HG03039 (cell line): Measurements from ENCODE around the gene USP9X.
"Not testable (repeated sequence)": the region's sequence is repeated elsewhere in the genome, so short reads cannot be mapped to it uniquely, and the experiment has no call there.

ENCODE experiments used
- ATAC-seq: cut with Tn5 transposase; IDR thresholded peaks from one replicate; pipeline ENCODE4 v1.9.1; 2021; ENCODE audit warnings: mild to moderate bottlenecking, moderate library complexity; ENCODE audit not compliant: unreplicated experiment

The USP9X gene

GRCh38 chrX:41122664-41123257, 37.5 kb downstream of the USP9X start:
- ATAC-seq, result no peak

- no peak for ATAC-seq
These were observed 42.4 kb downstream of the USP9X start for GRCh38 chrX:41127477-41128192.

GRCh38 chrX:41128955-41129354, 43.7 kb downstream of the USP9X start:
- ATAC-seq, result no peak

- ATAC-seq, result no peak
These were observed 46.5 kb downstream of the USP9X start for GRCh38 chrX:41131766-41132165.

GRCh38 chrX:41133551-41133950, 48.3 kb downstream of the USP9X start:
- no peak for ATAC-seq

- no peak for ATAC-seq
These were observed 52.3 kb downstream of the USP9X start for GRCh38 chrX:41137589-41137988.

GRCh38 chrX:41142130-41142910, 57.1 kb downstream of the USP9X start:
- ATAC-seq, result no peak

- no peak for ATAC-seq
These were observed 59.6 kb downstream of the USP9X start for GRCh38 chrX:41144873-41145272.

- no peak for ATAC-seq
These were observed 60.8 kb downstream of the USP9X start for GRCh38 chrX:41145920-41146608.

- no peak for ATAC-seq
These were observed 63.3 kb downstream of the USP9X start for GRCh38 chrX:41148553-41148952.

GRCh38 chrX:41150043-41150442, 64.8 kb downstream of the USP9X start:
- no peak for ATAC-seq

- ATAC-seq, result not testable (repeated sequence)
These were observed 66.5 kb downstream of the USP9X start for GRCh38 chrX:41151726-41152125.

- no peak for ATAC-seq
These were observed 67.0 kb downstream of the USP9X start for GRCh38 chrX:41152221-41152620.

GRCh38 chrX:41153448-41153847, 68.2 kb downstream of the USP9X start:
- no peak for ATAC-seq

GRCh38 chrX:41153957-41154356, 68.7 kb downstream of the USP9X start:
- no peak for ATAC-seq

- no peak for ATAC-seq
These were observed 79.2 kb downstream of the USP9X start for GRCh38 chrX:41164449-41164848.

GRCh38 chrX:41167888-41168287, 82.6 kb downstream of the USP9X start:
- ATAC-seq, result no peak

GRCh38 chrX:41176263-41176662, 91.0 kb downstream of the USP9X start:
- ATAC-seq, result no peak

GRCh38 chrX:41177297-41177696, 92.1 kb downstream of the USP9X start:
- ATAC-seq, result no peak

GRCh38 chrX:41178201-41178600, 93.0 kb downstream of the USP9X start:
- no peak for ATAC-seq

- ATAC-seq, result no peak
These were observed 95.1 kb downstream of the USP9X start for GRCh38 chrX:41180194-41180908.
